NCI-H345 treated with DMSO at 0.1 percent for 48 hours (cell line): ENCODE measurements around the gene FASN.

Source experiments
- DNase-seq: peaks from one replicate; lab custom pipeline; 2025; ENCODE audit not compliant: unreplicated experiment; lab: John Stamatoyannopoulos, UW

FASN gene

DNA sequence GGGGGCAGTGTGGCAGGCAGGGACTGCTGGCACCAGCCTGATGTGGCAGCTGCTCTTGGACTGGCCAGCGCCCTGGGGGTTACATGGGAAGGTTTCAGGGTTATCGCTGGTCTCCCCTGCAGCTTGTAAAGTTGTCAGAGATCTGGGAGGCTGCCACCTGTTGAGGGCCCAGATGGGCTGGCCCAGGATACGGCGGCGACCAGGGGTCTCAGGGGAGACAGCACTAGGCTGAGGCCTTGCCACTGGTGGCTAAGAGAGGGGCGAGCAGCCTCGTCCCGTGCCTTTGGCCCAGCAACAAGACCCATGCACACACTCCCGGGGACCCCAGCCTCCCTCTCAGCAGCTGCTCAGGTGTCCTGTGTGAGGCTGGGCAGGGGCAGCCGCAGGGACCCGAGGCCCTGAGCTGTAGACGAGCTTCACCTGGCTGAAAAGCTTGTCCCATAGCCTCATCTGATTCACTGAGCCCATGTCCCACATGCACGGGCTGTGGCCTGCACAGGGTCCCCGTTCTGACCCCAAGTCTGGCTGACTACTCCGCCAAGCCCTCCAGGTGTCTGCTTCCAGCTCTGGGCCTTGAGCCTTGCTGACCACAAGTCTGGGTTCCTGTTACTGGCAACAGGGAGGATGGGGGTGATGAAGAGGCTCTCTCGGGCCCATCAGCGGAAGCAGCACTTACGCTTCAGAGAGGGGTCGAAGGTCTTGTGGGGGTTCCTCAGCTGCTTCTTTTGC lies 38.6 kb downstream of the FASN start:
- no peak for DNase-seq

DNA sequence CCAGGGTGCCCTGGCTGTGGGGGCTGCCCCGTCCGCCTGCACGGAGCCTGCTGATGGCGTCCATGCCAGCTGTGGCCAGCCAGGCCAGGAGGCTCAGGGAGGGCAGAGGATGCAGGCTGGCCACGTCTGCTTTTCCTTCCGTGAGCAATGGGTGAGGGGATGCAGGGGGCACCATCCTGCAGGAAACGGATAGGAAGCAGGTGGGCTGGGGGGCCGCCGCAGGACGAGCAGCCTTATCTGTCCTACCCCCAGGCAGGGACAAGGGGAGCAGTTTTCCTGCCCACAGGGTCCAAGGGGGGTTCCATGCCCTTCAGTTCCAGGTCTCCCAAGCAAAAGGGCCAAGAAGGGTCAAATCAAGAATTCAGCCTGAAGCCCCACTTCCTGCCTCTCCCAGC lies 39.2 kb downstream of the FASN start:
- DNase-seq: no peak

DNA sequence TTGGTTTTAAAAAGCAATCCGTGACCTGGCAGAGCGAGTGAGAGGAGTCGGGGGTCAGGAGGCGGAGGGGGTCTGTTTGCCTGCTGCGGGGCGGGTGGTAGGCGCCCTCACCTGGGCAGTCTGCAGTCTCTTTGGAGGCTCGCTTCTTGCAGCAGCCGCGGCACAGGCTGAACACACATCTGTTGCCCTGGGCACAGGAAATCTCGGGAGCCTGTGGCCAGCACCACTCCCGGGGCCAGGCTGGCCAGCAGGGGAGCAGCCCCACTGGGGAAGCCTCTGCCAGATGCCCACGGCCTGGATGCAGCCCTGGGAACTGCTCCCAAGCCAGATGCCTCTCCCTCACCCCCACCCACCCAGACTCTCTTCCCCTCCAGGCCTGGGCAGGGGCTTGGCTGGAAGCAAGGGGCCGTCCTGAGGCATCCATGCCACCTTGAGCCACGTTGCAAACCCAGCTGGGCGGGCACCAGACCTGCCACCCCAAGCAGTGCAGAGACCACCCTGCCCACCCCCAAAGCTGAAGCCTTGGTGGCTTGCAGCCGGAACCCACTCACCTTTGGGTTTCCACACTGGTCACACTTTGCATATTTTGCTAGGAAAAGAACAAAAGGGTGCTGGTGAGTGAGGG lies 39.7 kb downstream of the FASN start:
- no peak for DNase-seq

DNA sequence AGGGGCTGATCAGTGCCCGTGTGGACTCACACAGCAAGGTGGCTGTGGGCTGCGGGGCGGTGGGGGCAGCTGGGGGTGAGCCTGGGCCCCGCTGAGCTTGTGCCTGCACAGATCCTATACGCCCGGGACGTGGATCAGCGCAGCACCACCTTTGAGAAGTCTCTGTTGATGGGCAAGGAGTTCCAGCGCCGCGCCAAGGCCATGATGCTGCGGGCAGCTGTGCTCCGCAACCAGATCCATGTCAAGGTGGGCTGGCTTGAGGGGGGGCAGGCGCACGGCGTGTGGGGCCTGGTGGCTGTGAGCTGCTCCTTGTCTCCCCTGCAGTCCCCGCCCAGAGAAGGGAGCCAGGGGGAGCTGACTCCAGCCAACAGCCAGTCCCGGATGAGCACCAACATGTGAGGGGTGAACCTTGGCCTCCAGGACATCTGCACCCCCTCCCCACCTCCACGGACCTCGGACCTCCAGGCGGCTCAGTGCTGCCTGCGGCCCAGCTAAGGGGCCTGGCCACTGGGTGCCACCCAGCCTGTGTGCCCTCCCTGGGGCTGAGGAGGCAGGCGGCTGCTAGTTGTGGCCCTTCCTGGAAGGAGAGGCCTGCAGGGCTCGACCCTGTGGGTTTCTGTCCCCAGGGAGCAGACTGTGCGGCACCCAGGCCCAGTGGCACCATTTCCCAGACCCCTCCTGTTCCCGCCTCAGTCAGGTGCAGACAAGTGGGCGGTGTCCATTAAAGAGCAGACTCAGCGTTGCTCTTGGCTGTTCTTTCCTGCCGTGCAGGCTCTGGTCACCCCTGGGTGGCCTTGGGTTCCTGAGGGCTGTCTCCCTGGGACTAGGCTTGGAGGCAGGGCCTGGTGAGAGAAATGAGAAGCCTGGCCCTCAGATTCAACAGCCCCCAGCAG lies 41.1 kb downstream of the FASN start:
- DNase-seq: no peak

DNA sequence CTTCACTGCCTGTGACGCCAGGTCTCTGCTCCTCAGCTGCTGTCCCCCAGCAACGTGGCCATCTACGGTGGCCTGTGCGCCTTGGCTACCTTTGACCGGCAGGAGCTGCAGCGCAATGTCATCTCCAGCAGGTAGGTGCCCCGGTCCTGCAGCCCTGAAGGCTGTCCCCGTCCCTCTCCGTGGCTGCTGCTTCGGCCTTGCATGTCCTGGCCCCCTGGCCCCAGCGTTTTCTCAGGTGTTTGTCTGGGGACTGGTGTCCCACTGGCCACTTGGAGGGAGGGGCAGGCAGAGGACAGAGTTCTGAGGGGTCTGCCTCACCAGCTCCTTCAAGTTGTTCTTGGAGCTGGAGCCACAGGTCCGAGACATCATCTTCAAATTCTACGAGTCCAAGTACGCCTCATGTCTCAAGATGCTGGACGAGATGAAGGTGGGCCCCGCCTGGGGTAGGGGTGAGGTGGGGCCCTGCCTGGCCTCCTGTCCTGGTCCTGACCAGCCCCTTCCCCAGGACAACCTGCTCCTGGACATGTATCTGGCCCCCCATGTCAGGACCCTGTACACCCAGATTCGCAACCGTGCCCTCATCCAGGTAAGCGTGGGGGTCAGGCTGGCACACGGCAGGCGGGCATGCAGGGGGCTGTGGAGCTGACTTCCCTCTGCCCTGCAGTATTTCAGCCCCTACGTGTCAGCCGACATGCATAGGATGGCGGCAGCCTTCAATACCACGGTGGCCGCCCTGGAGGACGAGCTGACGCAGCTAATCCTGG lies 41.9 kb downstream of the FASN start:
- DNase-seq: no peak

DNA sequence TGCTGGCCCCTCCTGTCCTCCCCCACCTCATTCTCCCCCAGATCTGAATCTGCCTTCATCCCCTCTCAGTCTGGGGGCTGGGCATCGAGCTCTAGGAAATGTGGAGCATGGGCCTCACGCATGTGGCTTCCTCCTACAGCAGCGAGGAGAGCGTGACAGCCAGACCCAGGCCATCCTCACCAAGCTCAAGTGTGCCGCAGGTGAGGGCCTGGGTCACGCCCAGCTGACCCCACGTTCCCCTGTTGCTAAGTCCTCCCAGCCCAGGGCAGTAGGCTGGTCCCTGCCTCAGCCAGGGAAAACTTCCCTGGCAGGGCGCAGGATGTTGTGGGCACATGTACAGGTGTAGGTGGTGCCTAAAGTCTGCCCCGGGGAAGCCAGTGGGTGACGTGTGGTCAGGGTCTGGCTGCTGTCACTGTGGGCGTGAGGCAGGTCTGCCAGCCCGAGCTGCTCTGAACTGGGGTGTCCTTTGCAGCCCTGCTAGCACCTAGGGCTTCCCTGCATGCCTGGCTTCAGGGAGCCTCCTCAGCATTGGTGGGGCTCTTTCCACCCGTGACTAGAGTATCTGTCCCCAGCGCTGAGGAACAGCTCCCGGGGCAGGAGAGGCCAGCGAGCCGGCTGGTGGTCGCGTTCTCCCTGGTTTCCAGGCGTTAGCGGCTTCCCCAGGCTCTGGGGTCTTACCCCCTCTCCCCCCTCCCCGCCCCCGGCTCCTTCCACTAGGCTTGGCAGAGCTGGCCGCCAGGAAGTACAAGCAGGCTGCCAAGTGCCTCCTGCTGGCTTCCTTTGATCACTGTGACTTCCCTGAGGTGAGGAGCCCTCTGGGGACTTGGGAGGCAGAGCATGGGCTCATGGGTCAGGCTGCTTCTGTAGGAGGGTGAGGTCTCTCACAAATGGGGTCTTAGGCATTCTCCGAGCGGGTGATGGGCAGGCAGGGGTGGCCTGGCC lies 42.7 kb downstream of the FASN start:
- no peak for DNase-seq

DNA sequence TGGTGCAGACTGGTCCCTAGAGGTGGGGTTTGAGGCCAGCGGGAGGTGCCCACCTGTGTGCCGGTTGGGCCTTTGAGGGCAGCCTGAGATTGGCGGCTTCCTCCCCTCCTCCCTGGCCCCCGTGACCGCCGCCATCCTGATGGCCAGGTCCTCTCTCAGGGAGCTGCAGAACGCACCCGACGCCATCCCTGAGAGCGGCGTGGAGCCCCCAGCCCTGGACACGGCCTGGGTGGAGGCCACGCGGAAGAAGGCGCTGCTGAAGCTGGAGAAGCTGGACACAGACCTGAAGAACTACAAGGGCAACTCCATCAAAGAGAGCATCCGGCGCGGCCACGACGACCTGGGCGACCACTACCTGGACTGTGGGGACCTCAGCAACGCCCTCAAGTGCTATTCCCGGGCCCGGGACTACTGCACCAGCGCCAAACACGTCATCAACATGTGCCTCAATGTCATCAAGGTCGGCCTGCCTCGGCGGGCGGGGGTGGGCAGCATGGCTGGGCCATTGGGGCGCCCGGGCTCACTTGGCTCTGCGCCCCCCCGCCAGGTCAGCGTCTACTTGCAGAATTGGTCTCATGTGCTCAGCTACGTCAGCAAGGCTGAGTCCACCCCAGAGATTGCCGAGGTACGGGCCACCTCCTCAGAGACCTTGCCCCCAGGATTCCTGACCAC lies 43.5 kb downstream of the FASN start:
- no peak for DNase-seq

DNA sequence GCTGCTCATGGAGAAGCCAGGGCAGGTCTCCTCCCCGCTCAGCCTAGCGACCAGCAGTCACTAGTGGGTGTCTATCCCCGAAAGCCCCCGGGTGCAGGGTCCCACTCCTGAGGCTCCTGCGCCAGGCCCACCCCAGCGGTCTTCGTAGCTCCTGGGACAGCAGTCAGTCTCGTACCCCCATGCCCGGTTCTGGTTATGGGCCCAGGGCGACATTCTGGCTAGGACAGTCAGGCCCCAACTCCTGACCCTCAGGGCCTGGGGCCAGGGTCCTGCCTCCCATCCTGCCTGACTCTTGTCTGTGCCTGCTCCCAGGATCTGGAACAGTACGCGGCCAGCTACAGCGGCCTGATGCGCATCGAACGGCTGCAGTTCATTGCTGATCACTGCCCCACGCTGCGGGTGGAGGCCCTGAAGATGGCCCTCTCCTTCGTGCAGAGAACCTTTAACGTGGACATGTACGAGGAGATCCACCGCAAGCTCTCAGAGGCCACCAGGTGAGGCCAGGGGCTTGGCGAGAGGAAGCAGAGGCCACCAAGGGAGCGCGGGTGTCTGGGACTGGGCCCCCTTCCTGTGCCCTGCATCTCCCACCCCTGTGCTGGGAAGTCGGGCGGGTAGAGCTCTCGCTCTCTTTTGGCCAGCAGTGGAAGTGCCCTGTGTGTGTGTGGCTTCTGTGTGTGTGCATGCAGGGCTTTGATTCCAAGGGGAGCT lies 44.3 kb downstream of the FASN start:
- DNase-seq: no peak

DNA sequence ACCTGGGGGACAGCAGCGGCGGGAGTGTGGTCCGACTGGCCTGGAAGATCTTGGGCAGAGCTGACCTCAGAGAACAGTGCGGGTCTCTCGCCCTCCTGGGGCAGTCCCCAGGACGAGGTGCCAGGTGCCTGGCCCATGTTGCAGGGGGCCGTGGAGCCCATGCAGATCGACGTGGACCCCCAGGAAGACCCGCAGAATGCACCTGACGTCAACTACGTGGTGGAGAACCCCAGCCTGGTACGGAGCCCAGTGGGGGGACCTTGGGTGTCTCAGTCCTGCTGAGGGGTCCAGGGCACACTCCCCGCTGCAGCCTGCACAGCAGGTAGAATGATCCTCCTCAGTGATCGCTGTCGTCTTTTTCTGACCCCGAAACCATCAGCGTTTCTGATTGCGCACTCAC lies 44.9 kb downstream of the FASN start:
- DNase-seq: no peak

DNA sequence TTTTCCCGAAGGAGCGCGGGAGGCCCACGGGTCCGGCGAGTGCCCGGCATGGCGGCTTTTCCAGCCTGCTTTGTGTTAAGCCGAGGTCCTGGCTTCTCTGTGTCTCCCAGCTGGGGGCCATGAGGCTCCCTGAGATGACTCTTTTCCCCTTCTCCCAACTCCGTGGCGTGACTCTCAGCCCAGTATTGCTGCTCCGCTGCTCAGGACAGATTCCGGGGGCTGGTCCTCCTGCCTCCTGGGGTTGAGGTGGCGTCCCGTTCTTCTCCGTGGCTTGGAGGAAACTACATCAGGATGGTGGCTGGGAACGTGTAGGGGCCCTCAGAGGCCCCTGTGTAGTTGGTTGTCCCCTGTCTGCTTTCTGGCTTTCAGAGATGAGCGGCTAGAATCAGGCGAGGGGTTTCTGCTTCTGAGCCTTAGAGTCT lies 45.4 kb downstream of the FASN start:
- DNase-seq: no peak

DNA sequence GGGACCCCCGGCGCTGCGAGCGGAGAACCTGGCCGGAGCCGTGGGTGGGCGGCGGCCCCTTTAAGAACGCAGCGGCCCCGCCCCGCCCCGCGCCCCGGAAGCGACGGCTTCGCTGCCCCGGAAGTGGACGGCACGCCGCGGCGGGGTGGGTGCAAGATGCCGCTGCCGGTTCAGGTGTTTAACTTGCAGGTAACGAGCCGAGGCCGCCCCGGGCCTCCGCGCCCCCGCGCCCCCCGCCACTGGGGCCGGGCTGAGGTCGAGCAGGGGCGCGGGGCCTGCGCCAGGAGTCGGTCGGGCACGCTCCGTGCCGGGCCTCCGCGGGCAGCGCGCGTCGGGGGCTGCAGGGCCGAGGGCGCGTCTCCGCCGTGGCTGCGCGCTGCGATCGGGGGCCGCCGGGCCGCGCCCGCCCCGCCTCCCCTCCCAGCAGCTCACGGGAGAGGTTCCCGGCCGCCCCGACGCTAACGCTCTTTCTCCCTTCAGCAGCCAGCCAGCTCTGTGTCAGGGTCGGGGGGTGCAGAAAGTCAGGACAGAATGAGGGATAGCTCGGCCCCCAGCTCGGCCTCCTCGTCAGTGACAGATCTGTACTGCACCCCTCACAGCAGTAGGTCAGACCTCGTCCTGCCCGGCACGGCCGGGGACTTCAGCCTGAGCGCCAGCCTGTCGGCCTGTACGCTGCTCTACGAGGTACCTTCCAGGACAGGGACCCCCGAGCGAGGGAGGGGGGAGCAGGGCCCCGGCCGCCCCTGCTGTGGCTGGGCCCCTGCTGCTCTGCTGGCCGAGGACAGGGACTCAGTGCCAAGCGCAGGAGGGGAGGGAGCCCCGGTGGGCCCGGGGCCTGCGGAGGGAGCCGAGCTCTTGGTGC lies 46.0 kb downstream of the FASN start, which contains the start of the genes GPS1 and RFNG:
TSS of gene GPS1 (plus strand) at position 123 of the 862 bp plus-strand sequence. CDS start at position 157, 34 bp downstream.
TSS of gene RFNG (minus strand) at position 36 of the 862 bp plus-strand sequence. CDS start 45 bp downstream, outside the sequence.
- DNase-seq: peak; percentile 74

DNA sequence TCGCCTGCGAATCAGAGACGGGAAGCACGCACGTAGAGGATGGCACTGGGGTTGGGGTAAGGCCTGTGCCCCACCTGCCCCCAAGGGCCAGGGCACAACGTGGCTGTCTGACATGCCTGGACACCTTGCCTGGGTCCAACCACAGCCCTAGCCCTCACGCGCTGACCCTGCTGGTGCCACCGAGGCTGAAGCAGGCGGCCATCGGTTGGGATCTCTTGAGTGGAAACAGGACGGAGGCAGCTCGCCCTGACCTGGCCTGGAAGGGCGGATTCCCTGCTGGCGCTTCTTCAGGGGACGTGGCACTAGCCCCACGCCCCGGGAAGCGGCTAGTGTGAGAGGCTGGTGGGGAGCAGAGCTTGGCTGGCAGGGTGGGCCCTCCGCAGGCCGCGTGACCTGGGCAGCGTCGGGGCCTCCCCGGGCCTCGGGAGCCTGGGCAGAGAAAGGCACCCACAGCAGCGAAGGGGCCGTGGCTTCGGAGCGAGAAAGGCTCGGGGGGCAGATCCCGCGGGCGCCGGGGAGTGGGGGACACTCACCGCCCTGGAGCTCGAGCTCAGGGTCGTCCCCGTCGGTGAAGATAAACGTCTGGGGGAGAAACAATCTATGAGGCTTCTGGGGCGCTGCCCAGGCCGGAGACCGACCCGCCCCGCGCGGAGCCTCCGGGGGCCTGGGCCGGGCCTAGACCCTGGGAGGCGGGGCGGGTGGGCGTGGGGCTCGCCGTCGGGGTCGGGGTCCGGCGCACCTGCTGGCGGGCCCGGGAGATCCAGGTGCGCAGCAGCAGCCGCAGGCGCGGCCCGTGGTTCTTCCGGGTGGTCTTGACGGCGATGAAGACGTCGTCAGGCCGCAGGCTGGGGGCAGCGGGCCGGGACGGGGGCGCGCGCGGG lies 47.0 kb downstream of the FASN start:
- DNase-seq: no peak

DNA sequence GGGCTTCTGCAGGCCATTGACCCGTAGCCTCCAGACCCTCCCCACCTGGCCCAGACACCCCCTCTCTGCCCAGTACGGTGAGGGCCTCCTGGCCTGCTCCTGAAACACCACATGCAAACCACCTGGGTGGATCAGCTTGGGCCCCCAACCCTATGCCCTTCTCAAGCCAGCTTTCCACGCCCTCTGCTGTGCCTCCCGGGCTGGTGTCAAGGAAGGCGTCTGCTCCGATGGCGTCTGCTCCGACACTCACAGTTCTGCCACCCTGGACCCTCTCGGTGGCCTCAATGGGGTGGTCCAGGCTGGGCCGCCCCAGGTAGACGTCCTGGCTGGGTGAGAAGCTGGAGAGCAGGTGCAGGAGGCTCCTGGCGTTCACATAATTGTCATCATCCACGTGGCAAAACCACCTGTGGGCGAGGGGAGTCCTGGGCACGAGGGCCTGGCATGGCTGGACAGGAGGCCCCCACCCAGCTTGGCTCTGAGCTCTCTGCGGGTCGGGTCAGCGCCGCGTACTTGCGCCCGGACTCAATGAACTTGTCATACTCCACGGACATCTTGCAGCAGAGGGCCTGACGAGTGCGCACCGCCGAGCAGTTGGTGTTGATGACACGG lies 47.8 kb downstream of the FASN start:
- DNase-seq: no peak

DNA sequence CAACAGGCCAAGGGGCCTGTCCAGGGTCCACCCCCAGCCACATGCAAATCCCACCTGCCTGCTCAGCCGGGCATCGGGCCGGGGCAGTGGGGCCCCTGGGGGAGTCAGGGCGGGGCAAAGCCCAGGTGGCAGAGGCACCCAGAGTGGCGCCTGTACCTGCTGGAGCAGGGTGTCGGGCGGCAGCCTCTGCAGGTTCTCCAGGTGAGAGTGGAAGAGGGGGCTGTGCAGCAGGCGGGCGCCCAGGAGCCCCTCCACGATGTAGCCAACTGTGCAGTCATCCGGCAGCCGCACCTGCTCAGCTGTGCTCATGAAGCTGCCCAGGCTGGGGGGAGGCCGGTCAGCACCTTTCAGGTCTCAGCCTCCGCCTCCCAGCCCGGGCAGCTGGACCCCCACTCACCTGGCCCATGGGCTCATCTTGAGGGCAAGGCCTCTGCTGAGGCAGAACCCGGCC lies 48.5 kb downstream of the FASN start:
- DNase-seq: no peak

DNA sequence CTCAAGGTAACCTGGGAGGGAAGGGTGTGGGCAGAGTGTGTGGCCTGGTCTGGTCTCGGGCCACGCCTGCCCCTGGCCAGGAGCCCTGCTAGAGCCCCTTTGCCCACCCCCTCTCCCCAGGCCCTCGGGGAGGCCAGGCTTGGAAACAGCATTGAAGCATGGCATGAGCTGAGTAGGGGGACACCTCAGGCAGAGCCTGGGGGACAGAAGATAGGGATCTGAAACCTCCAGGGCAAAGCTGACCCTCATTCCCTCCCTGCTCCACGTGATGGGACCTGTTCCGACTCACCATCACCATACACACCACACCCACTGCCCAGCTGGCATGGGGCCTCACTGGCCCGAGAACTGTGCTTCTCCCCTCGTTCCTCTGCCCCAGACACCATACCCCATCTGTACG lies 48.9 kb downstream of the FASN start:
- DNase-seq: no peak

DNA sequence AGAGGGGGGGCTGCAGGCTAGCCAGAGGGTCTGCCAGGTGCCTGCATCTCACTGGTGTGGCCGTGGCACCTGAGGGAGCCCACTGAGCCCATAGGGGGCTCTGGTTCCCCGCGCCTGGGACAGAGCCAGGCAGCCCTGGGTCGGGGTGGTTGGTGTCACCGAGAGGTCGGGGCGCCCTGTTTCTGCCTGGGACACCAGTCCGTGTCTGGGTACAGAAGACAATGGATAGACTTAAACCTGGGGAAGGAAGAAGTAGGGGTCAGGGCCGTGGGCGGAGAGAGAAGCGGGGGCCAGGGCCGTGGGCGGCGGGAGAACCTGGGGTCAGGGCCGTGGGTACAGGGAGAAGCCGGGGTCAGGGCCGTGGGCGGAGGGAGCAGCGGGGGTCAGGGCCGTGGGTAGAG lies 49.5 kb downstream of the FASN start:
- DNase-seq: no peak
